ENCODE results near the gene SNRPA. TPM values are rescaled to one million over a fixed set of nuclear protein-coding genes. Genes with fewer than 3 reads are reported as not detected.

The SNRPA gene
- total RNA-seq, 1 experiment from 2014 or later, result 225 TPM

DNA sequence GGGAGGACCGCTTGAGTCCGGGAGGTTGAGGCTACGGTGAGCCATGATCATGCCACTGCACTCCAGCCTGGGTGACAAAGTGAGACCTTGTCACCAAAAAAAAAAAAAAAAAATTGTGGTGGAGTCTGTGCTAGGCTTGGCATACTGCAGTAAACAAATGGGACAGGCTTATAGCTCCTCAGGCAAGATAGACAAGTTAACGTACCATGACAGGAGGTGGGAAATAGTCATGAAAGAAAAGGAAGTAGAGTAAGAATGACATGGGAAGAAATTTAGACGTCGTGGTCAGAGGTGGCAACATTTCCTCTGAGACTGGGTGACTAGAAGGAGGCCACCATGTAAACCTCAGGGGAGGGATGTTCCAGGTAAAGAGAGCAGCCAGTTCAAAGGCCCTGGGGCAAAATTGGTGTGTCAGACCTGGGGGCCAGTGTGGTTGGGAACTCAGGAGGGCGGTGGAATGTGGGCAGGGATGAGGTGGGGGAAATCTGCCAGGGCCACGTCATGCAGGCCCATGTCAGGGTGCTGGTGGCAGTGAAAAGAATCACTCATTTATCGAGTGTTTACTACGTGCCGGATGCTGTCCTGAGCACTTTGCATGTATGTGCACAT is 5.6 kb downstream of the SNRPA start:
- peak overlapping the region in 2 of 3 experiments; percentile 16 to 33; a peak in 4 of 7 replicates for H3K27ac Mint-ChIP-seq
- H3K79me2 ChIP-seq (ENCODE audit: insufficient read depth, low read length), result peaks cover 37% of the 10 kb centered on the region; the same call in 1 of the 2 replicates
- no peak overlapping the region for H3K27ac ChIP-seq (ENCODE audit: insufficient read length, low read depth, low read length)
- no peaks in the 10 kb centered on the region; the same call in 1 of the 2 replicates for H3K27me3 ChIP-seq (ENCODE audit: insufficient read depth, low read length)
- no CpG with 5 or more reads among the region's 11 CpGs for WGBS (ENCODE audit: extremely low coverage, insufficient read length, low lambda C conversion rate)
- H4K5ac ChIP-seq (ENCODE audit: insufficient read length, low read depth, low read length), result no peak overlapping the region
- H3K23me2 ChIP-seq (ENCODE audit: insufficient read length, low read depth, low read length, poor library complexity, severe bottlenecking), result no peaks in the 10 kb centered on the region
- H4K91ac ChIP-seq (ENCODE audit: insufficient read length, low read depth, low read length), result no peak overlapping the region
- no peak overlapping the region for H3T11ph ChIP-seq (ENCODE audit: low read length)
- no peak overlapping the region for H3K9ac ChIP-seq (ENCODE audit: extremely low read depth, insufficient read length, low read length)
- no peak overlapping the region for H2BK120ac ChIP-seq (ENCODE audit: low read depth, low read length, poor library complexity, severe bottlenecking)
- no peak overlapping the region for H3K23ac ChIP-seq (ENCODE audit: insufficient read length, low read depth, low read length)
- no peak overlapping the region for H4K8ac ChIP-seq (replicated peaks; ENCODE audit: insufficient read length, low read depth, low read length)
- no peak overlapping the region for H3K14ac ChIP-seq (ENCODE audit: insufficient read depth, low read length)
- H3K56ac ChIP-seq (ENCODE audit: insufficient read length, low read depth, low read length), result no peak overlapping the region
- no peak overlapping the region for H3K18ac ChIP-seq (ENCODE audit: insufficient read length, low read depth, low read length)
- H2AK5ac ChIP-seq (ENCODE audit: insufficient read length, low read length), result no peak overlapping the region
- no peaks in the 10 kb centered on the region for H3K4me1 ChIP-seq (ENCODE audit: insufficient read depth, low read length)
- H2BK5ac ChIP-seq (ENCODE audit: insufficient read length, low read length), result no peak overlapping the region
- H2BK12ac ChIP-seq (ENCODE audit: insufficient read length, low read depth, low read length), result no peak overlapping the region
- no peak overlapping the region for H2BK15ac ChIP-seq (ENCODE audit: low read depth, low read length)
- no peaks in the 10 kb centered on the region for H3K9me3 Mint-ChIP-seq
- peaks cover 67 to 90% (median 82%) of the 10 kb centered on the region in 3 experiments for H3K36me3 Mint-ChIP-seq (ENCODE audit: insufficient read depth in 1 of 3, low read depth in 3 of 3)
- H3K9me3 ChIP-seq (ENCODE audit: control insufficient read depth, low read depth, low read length), result no peaks in the 10 kb centered on the region
- no peak overlapping the region for H3K4ac ChIP-seq (ENCODE audit: low read depth, low read length)
- H3K79me1 ChIP-seq (ENCODE audit: insufficient read depth, low read depth, low read length, poor library complexity, severe bottlenecking), result peaks cover 17% of the 10 kb centered on the region
- no peak for TF ChIP-seq CTCF (conservative IDR thresholded peaks at IDR 0.05)
- H3K4me2 ChIP-seq (ENCODE audit: insufficient read depth, insufficient read length, low read length), result no peak overlapping the region
- no peak overlapping the region for H2AFZ ChIP-seq (ENCODE audit: low read length)
- H3K4me1 Mint-ChIP-seq, result peaks cover 18 to 27% of the 10 kb centered on the region in 2 experiments
- no peak overlapping the region for H2BK20ac ChIP-seq (ENCODE audit: low read depth, low read length, poor library complexity, severe bottlenecking)
- peak overlapping the region; percentile 0 to 1; a peak in 2 of 5 replicates for H3K4me3 Mint-ChIP-seq
- H3K27me3 Mint-ChIP-seq (ENCODE audit: low read depth), result no peaks in the 10 kb centered on the region; the same call in none of the 2 replicates
- peaks cover 3% of the 10 kb centered on the region for H4K20me1 ChIP-seq (ENCODE audit: control insufficient read depth, insufficient read depth, insufficient read length)
- DNase-seq, result no peak
